Left lobe of liver (tissue), 2 donors: Measurements from ENCODE around the gene EMD. TPM values are rescaled to one million over a fixed set of nuclear protein-coding genes. Genes with fewer than 3 reads are reported as not detected.
A peak's percentile ranks its signal among the peaks of the same experiment; 100 is the strongest.
"Not testable (repeated sequence)": the region's sequence is repeated elsewhere in the genome, so short reads cannot be mapped to it uniquely, and the experiment has no call there.

Experiments used
- ATAC-seq: fragments of 200-7000 bp; cut with Tn5 transposase; one replicate; pipeline ENCODE4 v1.9.1; 2020; ENCODE audit warnings: mild to moderate bottlenecking, moderate library complexity
- DNase-seq: peaks from one replicate; pipeline ENCODE4 v3.0.0-alpha.2; 2020; ENCODE audit warnings: low spot score
- total RNA-seq: library from RNA; stranded (reverse); gene quantifications from one replicate; pipeline ENCODE4 v1.2.1, GENCODE V29; 2021
- donor health status: DM: no; HTN: no; CAD: no; lungs with moderate emphysema.
- donor health status: DM: no; HTN: yes; CAD: no.

Gene EMD
- total RNA-seq = 19.5 TPM

- DNase-seq = peak; percentile 97
- peak; percentile 83 for ATAC-seq
Measured at GRCh38 chrX:154378799-154379568, at the start of gene EMD. EMD (plus strand) TSS chrX:154379295; CDS start chrX:154379485, 190 bp downstream.

- DNase-seq = no peak
- ATAC-seq = no peak
Measured at GRCh38 chrX:154332561-154332960, 46.5 kb upstream of the EMD start.

- no peak for DNase-seq
- no peak for ATAC-seq
Measured at GRCh38 chrX:154333116-154333515, 46.0 kb upstream of the EMD start.

- no peak for ATAC-seq
- DNase-seq = no peak
Measured at GRCh38 chrX:154333837-154334271, 45.2 kb upstream of the EMD start.

GRCh38 chrX:154334496-154334895, 44.6 kb upstream of the EMD start:
- ATAC-seq (no peak), DNase-seq (no peak)

GRCh38 chrX:154341399-154342298, 37.4 kb upstream of the EMD start:
- not testable (repeated sequence) for DNase-seq
- peak; percentile 86 for ATAC-seq

- not testable (repeated sequence) for DNase-seq
- peak; percentile 7 for ATAC-seq
Measured at GRCh38 chrX:154343063-154343462, 36.0 kb upstream of the EMD start.

- not testable (repeated sequence) for DNase-seq
- ATAC-seq = peak; percentile 41
Measured at GRCh38 chrX:154343620-154344019, 35.5 kb upstream of the EMD start.

- ATAC-seq (no peak), DNase-seq (no peak)
Measured at GRCh38 chrX:154348114-154348531, 31.0 kb upstream of the EMD start.

- ATAC-seq (no peak), DNase-seq (no peak)
Measured at GRCh38 chrX:154348646-154349358, 30.3 kb upstream of the EMD start.

- DNase-seq (no peak), ATAC-seq (no peak)
Measured at GRCh38 chrX:154349359-154349935, 29.6 kb upstream of the EMD start.

GRCh38 chrX:154349979-154350378, 29.1 kb upstream of the EMD start:
- ATAC-seq = no peak
- DNase-seq = no peak

GRCh38 chrX:154350429-154351182, 28.5 kb upstream of the EMD start:
- ATAC-seq = peak; percentile 33
- no peak for DNase-seq

- ATAC-seq = peak; percentile 35
- DNase-seq = no peak
Measured at GRCh38 chrX:154351183-154352011, 27.7 kb upstream of the EMD start.

- DNase-seq (no peak), ATAC-seq (no peak)
Measured at GRCh38 chrX:154352012-154352401, 27.1 kb upstream of the EMD start.

- DNase-seq = no peak
- ATAC-seq = no peak
Measured at GRCh38 chrX:154352466-154352865, 26.6 kb upstream of the EMD start.

GRCh38 chrX:154353172-154353843, 25.8 kb upstream of the EMD start:
- DNase-seq (no peak), ATAC-seq (no peak)

GRCh38 chrX:154354013-154354412, 25.1 kb upstream of the EMD start:
- no peak for DNase-seq
- ATAC-seq = no peak

GRCh38 chrX:154354516-154354915, 24.6 kb upstream of the EMD start:
- ATAC-seq = no peak
- no peak for DNase-seq
